ENCODE measurements around the gene MIPEP.
"Not testable (repeated sequence)": the region's sequence is repeated elsewhere in the genome, so short reads cannot be mapped to it uniquely, and the experiment has no call there.

The MIPEP gene

DNA sequence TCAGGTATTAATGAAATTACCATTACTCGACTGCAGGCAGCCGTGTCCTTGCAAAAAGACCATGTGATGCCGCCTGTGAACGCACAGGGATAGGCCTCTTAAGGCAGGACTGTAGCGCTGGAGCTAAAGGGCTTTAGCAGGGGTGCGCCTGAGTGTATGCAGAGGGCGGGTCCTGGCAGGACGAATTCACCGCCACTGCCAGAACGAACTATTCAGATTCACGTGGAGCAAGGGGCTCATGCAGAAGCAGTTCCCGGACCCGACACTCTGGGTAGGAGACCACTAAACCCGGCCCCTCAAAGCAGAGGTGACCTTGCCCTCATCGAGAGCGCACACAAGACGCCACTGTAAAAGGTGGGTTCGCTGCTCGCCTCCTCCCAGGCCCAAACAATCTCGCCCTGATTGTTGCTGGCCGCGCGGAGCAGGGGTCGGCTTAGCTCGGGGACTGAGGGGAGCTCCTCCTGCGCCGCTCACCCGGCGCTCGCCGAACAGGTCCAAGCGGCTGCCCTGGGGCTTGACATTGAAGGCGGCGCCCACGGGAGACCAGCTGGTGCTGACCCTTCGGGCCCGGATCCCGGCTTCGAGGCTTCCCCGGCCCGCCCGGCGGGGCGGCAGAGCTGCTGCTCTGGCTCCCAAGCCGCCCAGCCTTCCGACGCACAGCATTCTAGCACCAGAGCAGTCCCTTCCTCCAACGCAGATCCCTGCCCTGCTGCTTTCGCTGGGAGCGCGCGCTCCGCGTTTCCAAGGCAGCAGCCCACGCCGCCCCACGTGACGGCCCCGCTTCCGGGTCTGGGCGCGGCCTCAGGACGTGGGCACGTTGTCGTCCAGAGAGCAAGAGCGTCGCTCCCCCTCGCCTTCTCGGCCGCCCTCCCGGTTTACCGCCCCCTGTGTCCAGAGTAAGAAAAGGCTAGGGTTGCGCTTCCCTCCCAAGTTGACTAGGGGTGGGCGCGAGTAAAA is at the start of gene MIPEP:
Gene MIPEP (minus strand): TSS at position 743 of the 957 bp plus-strand sequence. CDS start 80 bp downstream, at position 663.
- DNase-seq = peak; percentile 93

DNA sequence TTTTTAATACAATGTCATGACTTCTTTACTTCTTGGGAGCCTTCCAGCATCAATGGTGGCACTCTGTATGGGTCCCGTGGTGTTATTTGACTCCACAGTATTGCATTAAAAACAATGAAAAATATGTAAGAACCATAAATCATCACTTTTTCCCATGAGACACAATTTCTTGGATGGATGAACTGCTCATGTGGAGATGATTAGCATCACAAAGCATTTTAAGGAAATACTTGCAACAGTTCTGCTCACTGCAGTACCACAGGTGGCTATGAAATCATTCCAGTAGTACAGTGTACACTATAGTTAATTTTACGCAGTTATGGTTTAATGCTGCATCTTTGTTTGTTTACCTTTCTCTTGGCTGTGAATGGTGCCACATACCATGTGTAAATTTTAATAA is 45.3 kb upstream of the MIPEP start:
- DNase-seq = no peak

DNA sequence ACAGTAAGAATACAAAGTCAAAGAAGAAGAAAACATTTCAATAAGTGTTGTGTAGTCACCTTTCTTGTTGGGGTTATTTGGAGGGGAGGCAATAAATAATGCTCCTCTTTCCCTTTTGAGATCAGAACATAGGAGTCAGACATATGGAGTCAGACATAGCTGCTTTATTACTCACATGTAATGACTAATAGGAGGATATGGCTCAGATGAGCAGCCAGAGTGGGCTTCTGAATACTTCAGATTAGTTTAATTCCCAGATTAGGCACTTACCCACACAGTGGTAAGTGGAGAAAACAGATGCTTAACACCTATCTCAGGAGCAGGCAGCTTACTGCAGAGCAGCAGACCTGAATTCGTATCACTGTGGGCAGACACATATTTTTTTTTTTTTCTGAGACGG is 39.8 kb upstream of the MIPEP start:
- DNase-seq = no peak

DNA sequence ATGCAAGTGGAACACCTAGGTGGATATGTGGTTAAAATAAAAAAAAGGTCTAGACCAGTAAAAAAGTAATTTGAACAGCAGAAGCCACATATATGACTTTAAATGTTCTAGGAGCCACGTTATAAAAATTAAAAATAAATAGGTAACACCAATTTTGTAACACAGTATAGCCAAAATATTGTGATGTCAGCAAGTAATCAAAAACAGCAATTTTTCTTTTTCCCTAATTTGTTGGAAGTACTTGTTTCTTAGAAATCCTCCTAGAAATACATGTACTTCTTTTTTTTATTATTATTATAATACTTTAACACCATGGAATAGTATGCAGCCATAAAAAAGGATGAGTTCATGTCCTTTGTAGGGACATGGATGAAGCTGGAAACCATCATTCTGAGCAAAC is 33.8 kb upstream of the MIPEP start:
- no peak for DNase-seq

DNA sequence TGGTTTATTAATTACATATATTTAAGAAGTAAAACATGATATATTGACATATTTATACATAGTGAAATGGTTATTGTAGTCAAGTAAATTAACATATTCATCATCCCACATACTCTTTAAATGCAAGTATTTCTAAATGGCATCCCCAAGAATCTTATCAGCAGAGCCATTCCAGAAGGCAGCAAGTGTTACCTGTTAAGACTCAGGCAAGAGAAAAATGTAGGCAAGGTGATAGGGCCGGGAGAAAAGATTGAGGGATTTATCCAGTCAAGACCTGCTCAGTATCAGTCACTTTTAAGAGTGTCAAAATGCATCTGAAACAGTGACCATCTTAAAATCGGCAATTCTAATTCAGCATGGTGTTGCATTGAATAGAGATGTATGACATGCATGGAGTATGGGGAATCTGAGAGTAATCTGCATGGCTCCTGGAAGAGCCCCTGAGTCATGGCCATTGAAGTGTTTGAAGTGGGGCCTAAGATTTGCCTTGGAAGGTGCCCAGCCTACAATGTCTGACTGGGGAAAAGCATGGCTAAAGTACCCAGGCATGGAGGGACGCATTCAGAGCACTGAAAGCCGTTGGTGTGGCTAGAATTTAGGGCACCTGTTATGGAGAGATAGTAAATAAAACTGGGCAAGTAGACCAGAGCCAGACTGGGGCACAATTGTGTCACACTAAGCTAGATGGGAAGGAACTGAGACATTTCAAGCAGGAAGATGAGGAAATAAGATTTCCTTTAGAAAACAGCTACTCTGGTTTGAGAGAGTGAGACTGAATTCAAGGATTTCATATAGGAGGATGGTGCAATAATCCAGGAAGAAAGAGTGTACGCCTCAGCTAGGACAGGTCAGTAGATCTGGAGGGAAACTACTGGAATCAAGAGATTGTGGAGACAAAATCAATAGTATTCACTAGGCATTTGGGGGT is 33.1 kb upstream of the MIPEP start:
- no peak for DNase-seq

DNA sequence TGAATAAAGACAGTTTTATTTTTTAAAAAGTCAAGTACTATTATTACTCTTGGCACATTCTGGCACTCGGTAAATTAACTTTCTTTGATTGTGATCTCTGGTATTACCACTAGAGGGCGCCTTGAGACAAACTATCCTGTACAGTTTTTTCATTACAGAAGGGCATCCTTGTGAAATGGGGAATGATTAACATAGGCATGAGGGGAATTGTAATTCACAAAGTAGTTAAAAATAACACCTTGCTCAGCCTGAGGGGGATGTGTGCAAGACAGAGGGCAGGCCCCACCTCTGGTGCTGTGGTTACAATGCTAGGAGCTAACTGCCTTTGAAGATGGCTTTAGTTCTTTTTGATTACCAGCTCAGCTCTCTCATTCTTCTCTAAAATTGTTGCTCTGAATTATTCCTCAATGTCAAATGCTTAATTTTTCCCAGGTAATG is 32.3 kb upstream of the MIPEP start:
- DNase-seq = no peak

DNA sequence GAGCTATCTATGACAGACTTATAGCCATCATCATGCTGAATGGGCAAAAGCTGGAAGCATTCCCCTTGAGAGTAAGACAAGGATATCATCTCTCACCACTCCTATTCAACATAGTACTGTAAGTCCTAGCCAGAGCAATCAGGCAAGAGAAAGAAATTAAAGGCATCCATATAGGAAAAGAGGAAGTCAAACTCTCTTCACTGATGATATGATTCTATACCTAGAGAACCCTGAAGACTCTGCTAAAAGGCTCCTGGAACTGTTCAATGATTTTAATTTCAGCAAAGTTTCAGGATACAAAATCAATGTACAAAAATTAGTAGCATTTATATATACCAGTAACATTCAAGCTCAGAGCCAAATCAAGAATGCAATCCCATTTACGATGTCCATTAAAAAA is 29.8 kb upstream of the MIPEP start:
- no peak for DNase-seq

DNA sequence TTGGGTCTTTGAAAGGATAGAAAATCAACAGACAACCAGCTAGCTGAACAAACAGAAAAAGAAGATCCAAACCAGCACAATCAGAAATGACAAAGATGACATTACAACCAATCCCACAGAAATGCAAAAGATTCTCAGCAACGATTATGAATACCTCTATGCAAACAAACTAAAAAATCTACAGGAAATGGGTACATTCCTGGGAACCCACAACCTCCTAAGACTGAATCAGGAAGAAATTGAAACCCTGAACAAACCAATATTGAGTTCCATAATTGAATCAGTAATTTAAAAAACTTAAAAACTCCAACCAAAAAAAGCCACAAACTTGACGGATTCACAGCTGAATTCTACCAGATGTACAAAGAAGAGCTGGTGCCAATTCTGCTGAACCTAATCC is 29.0 kb upstream of the MIPEP start:
- no peak for DNase-seq

DNA sequence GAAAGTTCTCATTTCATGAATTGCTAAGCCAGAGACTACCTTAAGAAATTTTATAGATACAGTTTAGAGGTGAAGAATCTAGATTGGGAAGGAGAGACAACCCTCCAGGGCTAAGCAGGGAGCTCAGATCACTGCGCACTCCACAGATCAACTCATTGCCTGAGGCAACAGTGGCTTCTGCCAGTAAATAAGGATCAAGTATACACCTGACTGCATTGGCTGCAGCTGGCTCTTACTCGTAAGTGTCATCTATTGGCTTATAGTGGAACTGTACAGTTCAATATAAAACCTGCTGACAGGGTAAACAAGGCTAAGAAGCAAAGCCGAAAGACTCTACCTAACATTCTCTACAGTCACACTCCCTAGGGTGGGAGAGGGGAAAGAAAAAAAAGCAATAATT is 26.1 kb upstream of the MIPEP start:
- no peak for DNase-seq

DNA sequence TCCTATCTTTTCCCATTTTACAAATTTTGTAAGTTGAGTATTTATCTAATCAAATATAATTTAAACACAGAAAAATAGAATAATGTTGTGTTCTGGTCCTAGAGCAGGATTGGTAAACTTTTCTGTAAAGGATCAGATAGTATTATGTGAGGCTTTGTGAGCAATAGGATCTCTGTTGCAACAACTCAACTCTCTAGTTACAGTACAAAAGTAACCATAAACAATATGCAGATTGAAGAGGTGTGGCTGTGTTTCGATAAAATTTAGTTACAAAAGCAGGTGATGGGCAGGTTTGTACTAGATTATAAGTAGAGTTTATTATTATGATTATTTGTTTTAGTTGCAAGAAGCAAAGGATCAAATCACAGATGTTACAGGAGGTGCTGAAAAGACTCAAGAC is 23.3 kb upstream of the MIPEP start:
- no peak for DNase-seq

DNA sequence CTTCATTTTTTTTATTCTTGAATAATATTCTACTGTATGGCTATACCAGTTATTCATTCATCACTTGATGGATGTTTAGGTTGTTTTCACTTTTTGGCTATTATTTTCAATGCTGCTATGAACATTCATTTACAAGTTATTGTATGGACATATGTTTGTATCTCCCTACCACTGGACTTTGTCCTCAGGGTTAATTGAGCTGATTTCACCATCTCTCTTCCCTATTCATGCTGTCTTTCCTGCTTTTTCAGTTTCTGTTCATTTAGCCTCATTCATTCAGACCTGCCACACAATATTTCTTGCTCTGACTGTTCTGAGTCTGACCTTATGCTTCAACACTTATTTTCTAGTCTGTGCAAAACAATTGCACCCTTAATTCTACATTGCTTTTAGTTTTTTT is 20.4 kb upstream of the MIPEP start:
- no peak for DNase-seq

DNA sequence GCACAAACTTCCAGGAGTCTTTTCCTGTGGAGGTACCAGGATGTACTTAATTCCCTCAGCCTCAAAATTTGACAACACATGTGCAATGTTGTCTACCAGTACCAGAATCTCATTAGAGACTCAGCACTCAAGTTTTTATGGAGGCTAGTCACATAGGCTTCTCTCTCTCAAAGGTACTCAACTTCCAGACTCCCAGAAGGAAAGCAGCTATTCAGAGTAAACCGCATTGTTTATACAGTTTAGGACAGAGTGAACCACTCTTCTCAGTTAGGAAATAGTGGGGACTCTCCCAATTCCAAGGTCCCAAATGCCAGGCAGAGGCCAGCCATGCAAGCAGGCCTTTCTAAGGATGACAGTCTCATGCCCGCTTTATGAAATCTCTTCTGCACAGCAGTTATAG is 16.6 kb upstream of the MIPEP start:
- DNase-seq = no peak

DNA sequence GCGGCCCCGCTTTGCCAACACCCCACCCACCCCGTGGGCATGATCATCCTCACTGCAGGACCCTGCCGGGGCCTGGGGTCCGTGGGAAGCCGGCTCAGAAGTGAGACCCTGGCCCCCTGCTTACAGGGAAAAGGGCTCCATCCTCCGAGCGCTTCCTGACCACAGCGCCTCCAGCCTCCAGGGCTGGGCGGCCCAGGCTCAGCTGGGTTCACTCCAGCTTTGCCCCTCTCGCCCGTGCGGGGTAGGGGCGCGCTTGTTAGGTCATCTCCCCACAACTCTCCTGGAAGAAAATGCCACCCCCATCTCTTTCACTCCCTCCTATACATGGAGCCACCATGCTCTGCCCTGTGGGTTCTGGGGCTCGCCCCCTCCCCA is 14.7 kb upstream of the MIPEP start:
- no peak for DNase-seq

DNA sequence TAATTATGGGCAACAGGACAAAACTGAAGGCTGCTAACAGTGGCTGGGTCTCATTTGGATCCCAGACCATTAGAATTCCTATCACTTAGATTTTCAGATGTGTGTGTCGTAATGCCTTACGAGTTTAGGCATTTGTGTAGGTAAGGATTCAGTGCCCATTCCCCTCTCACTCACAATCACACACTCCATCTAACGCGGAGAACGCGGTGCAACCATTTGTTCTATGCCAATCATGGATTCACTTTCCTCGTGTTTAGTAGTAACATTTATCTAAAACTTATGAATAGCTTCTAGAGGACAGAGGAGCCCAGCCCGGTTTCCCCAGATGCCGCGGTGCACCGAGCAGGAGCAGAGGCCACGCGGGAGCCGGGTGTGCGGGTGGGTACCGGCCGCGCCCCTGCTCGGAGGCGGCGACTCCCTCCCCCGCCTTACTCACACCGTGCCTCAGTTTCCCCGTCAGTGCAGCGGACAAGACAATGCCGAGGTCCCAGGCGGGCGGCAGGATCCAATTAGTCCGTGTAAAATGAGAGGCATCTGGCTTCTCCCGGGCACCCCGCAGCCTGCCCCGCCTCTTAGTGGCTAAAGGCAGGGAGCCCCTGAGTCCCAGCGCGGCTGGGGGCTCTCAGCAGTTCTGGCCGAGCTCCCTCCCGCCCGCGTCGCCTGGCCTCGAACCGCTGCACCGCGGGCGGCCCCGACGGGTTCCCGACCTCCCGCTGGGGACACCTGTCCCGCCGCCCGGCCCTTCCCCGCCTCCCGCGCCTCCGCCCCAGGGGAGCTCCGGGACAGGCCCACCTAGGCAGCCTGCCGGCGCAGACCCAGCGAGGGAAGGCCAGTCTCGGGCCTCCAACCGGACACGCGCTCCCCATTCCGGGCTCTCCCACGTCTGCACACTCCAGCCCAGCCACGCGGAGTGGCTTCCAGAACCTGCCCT is 14.0 kb upstream of the MIPEP start:
- no peak for DNase-seq

DNA sequence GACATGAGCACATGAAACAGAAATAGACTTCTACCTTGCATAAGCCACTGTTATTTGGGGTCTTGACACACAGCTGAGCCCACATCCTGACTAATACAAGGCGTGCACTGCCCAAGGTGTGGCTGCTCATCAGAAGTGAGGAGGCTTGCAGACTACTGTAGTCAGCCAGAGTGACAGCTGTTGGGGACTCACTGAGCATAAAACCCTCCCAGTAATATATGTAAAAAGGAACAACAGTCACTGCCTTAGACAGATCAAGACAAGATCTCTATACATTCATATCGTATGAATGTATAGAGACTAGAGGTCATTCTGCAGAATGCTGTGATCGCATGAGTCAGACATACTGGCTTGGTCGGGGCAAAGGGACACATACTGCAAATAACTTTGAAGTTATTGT is 12.2 kb upstream of the MIPEP start:
- no peak for DNase-seq

DNA sequence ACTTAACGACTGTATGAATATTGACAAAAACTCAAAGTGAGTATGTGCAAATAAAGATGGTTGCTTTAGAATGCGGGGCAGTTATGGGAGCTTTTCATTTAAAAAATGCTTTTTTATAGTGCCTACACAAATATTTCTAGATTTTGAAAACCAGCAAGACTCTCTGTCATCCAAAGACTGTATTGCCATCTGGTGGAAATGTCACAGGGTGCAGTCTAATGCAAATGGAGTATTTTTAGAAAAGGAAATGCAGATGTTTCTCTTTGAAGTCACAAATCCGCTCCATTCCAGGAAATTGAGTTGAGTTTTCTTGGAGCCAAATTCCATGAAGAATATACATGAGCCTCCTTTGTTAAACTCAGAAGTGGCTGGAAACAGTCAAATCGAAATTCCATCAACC is 10.4 kb upstream of the MIPEP start:
- peak; percentile 38 for DNase-seq

DNA sequence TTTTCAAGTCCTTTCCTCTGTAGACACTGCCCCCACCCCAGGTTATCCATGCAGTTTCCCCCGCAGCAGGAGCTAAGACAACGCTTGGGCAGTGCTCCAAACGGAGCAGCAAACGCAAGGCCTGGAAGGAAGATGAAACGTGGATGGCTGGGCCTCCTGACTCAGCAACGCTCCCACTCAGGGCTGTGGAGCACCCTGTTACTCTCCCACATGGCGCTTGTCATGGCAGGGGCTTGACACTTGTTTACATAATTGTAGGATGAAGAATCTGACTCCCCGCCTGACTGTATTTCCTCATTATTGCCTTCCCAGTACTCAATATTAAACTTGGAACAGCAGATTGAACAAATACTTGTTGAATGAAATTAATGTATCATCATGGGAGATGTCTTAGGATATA is 8.9 kb upstream of the MIPEP start:
- DNase-seq = no peak

DNA sequence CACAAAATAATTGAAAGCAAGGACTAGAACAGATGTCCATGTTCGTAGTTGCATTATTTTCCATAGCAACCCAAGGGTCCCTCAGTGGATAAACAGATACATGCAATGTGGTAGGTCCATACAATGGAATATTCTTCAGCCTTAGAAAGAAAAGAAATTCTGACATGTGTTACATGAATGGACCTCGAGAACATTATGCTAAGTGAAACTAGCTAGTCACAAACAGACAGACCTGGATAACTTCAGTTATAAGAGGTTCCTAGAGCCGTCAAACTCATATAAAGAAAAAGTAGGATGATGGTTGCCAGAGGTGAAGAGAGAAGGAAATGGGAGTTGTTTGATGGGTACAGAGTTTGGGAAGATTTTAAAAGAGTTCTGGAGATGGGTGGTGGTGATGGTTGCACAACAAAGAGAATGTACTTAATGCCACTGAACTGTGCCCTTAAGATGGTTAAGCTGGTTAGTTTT is 8.3 kb upstream of the MIPEP start, which contains the start of gene C1QTNF9B:
Gene C1QTNF9B (minus strand): TSS at position 51 of the 468 bp plus-strand sequence.
- DNase-seq = not testable (repeated sequence)

DNA sequence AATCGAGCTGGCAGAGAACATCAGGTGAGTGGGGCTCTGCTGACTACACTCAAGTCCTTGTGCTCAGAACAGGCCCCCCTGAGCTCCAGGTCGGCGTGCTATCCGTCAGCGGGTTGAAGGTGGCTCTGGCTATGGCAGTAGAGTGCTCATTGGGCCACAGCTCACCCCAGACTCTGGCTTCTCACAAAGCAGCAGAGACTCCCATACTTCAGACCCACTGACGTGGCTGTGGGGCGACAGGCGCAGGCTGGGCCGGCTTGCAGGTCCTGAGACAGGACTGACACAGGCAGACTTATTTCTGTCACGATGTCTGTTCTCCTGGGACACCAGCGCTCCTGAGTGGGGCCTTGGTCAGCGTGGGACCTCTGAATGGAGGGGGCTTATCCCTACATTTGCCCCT is 5.5 kb upstream of the MIPEP start:
- DNase-seq = not testable (repeated sequence)

DNA sequence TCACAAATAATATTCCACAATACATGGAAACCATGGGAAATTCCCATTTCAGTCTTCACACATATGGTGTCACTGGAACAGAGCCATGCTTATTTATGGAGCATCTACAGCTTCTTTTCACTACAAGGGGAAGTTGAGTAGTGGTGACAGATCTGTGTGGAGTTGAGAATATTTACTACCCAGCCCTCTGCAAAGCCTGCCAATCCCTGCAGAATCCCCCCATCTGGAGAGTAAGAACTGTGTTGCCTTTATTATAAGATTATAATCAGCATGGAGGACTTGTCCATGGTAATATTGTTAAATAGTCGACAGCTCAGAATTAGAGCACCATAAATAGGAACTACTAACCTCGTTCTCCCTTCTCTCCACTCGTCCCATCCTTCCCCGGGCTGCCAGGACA is 4.6 kb upstream of the MIPEP start:
- not testable (repeated sequence) for DNase-seq

DNA sequence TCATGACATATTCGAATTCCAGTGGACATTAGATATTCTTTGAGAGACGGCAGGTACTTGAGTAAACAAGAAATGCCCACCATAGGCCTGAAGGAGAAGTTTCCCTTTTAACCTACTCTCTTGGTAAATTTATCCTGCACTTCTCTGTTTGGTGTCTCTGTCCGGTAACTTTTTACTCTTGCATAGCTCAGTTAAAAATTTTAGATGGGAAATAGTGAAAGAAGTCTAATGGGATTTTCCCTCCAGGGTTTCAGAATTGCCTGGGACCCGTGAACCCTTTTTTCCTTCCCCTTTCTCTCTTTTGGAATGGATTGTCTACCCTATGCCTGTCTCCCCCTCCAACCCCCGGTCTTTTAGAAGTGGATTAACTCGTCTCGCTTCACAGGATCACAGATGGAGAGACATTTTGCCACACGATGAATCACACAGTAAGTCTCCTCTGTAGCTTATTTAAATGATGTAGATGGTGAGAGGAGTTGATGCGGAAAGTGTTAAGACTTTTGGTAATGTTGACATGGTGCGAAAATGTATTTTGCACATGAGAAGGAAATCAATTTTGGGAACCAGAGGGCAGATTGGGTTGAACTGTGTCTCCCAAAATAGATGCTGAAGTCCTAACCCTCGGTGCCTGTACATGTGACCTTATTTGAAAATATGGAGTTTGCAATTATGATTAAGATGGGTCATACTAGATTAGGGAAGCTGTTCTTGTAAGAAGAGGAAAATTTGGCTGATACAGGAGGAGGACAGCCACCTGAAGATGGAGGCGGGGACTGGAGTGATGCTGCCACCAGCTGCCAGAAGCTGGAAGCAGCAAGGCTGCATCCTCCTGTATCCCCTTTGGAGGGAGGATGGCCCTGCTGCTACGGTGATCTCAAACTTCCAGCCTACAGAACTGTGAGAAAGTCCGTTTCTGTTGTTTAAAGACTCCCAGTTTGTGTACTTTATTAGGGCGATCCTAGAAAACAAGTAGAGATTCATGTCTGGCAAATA is 711 bp upstream of the MIPEP start:
- no peak for DNase-seq

All from activated naive CD4-positive, alpha-beta T cell treated with Interleukin-2 at 50 U/mL for 16 hours (primary cell).